ENCODE measurements around the gene RASL10A.

Gene RASL10A

DNA sequence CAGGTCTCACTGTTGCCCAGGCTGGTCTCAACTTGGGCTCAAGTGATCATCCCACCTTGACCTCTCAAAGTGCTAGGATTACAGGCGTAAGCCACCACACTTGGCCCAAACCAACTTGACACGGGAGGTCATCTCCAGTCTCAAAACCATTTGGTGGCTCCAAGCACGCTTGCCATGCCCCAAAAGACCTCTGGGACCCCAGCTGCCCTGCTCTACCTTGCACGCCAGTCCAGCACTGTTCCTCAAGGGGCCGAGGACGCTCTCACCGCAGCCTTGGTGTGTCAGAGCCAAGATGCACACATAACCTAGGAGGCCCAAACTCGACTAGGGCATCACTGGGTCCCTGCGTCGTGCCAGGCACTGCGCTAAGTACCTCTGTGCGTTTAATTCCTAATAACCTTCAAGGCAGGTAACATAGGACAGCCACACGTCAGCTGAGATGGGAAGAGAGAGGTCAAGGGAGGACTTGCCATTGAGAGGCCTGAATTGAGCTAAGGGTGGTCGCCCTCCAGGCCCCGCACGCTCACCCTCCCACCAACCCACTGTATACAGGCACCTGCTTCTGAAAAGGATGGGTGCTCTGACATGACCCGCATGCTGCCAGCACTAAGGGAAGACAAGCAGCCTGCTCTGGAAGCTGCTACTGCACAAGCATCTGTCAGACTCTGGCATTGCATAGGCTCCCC is 13.6 kb downstream of the RASL10A start:
- no peak for DNase-seq

- no peak for DNase-seq
Observed at GRCh38 chr22:29300807-29301601, 14.5 kb downstream of the RASL10A start.

DNA sequence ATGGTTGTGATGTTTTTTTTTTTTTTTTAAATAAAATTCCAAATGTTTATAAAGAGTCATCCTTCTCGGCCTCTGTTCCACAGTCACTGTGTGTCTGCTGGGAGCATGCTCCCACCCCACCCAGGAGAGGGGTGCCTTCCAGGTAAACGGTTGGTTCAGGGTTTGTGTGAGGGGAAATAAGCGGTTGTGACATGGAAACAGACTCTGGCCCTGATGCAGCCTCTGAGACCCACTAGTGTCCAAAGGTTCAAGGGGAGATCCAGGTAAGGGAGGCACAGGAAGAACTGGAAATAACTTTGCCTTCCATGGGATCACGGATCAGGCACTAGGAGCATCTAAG is 15.1 kb downstream of the RASL10A start:
- DNase-seq = no peak

GRCh38 chr22:29299136-29299900 is 16.2 kb downstream of the RASL10A start:
- no peak for DNase-seq

DNA sequence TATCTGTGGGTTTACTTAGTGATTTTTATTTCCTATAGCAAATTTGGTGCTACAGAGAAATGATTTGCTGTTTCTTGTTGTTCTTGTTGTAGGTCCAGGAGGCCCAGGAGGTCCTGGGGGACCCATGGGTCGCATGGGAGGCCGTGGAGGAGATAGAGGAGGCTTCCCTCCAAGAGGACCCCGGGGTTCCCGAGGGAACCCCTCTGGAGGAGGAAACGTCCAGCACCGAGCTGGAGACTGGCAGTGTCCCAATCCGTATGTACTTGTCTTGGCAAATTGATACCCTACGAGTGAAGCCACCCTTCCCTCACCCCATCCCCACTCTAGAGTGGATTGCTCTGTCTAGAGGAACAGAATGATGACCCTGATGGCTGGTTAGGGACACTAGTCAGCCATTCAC is 16.9 kb downstream of the RASL10A start:
- DNase-seq = no peak

DNA sequence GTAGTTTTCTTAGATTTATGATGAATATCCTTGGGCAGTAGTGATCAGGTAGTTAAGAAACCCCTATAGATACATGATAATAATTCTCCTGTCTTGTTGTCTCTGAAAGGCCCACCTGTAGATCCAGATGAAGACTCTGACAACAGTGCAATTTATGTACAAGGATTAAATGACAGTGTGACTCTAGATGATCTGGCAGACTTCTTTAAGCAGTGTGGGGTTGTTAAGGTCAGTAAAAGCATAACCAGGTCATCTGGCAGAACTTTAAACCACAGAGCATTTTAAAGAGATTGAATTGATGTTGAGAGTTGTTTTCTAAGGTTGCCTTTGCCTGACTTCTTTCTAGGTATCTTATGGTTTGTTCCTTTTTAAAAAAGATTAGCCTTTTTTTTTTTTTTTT is 23.1 kb downstream of the RASL10A start:
- no peak for DNase-seq

DNA sequence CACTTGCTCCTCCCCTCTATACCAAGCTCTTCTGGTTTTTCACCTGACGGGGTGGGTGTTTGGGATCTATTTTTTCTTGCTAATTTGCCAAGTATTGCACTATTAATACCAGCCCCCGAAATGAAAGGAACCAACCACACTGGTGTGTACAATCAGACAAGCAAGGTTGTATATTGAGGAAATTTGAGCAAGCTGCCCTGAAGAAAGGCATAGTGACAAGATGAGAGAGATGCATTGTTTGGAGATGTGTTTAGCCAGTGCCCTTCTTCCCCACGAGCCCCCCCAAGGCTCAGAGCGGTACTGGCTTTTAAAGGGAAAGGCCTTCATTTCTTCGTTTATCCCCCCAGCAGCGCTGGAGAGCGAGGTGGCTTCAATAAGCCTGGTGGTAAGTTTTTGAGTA is 24.3 kb downstream of the RASL10A start:
- DNase-seq = no peak

DNA sequence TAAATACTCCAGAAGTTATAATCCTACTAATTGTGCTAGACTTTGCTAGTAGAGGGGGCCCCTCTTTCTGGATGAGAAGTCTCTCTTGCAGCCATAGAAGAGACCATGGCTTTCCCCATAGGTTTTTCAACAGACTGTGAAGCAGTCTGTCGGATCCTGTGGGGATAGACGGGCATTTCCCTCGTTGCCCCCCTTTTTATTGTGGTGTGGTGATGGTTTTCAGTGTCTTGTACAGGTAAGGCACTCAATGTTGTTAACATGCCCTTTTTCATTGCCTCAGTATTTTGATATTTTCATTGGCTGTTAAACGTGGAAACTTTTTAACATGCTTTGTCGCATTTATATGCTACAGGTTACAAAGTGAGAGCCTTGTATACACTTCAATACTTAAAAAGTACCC is 25.4 kb downstream of the RASL10A start:
- no peak for DNase-seq

DNA sequence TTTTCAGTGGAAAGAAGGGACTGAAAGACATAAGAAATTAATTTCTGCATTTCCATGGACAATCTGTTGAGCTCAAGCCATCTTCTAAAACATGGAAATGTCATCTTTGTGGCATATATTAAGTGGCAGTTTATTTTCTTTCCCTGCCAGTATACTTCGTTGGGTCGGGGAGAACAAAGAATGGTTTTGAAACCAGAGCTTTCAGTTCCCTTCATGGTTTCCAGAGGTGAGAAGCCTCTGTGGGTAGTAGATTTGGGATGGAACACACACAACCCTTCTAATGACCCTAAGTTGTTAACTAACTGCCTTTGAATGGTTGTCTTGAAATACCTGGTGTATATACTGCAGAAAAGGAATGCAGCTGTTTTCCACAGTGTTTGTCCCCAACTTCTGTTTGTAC is 26.7 kb downstream of the RASL10A start:
- DNase-seq = no peak

DNA sequence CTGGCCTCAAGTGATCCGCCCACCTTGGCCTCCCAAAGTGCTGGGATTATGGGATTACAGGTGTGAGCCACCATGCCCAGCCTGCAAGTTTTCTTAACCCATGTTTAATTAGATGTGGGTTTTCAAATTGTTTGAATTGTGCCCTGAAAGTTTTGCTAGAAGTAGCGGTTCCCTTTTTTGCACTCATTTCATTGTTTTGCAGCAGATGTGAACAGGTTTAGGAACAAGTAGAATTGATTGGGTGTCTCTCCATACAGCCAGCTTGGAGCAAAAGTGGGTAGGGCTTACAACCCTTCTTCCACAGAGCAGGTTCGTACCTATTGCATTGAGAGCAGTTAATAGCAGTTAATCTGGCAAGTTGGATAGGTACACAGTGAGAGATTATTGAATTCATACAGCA is 31.3 kb downstream of the RASL10A start:
- no peak for DNase-seq

- no peak for DNase-seq
Observed at GRCh38 chr22:29277927-29278326, 37.6 kb downstream of the RASL10A start.

- no peak for DNase-seq
Observed at GRCh38 chr22:29275819-29276565, 39.5 kb downstream of the RASL10A start.

GRCh38 chr22:29275167-29275566 is 40.3 kb downstream of the RASL10A start:
- no peak for DNase-seq

DNA sequence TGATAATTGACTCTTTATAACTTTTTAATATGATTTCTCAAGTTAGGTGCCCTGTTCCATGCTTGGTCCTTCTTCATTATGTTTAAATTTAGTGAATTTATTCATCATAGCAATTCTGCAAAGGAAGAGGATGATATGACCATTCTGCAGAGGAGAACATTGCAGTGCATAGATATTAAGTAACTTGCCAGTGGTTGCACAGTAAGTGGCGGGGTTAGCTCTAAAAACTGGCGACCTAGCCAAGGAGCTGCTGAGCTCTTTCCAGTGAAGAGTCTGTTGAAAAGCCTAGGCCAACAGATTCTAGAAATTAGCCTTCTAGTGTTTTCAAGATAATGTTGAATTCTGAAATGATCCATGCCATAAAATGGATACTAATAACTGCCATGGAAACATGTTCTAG is 42.9 kb downstream of the RASL10A start:
- DNase-seq = no peak

GRCh38 chr22:29270475-29271271 is 44.8 kb downstream of the RASL10A start:
- no peak for DNase-seq

GRCh38 chr22:29269731-29270474 is 45.6 kb downstream of the RASL10A start:
- DNase-seq = no peak

- no peak for DNase-seq
Observed at GRCh38 chr22:29269230-29269604, 46.3 kb downstream of the RASL10A start.

DNA sequence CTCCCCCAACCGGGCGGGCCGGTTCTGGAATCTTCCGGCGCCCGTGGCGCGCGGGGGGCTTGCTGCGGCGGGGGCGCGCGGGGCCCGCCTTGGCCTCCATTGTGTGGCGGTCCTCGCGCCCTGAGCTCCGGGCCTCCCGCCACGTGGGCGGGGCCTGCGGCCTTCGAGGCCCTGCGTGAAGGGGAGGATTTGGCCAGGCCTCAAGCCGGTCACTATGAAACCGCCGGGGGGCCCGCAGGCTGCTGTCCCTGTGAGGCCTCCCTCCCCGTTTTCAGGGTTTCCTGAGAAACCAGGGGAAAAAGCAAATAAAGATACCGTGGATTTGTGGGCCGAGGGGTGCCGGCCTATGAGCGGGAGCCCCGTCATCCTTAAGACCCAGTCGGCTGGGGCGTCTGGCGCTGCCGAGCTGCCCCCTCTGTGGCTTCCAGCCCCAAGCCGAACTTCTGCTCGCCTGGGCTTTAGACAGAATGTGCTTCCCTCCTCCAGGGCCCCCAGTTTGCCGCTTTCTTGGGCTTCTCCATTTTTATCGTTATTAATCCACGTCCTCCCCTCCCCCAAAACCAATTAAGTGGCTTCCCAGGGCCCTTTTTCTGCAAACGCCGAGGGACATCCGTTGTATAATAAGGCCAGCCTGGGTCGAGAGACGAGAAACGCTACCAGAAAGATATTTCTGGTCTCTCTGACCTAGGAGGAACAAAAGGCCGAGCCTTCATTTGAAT is 46.8 kb downstream of the RASL10A start:
- no peak for DNase-seq

- DNase-seq = peak; percentile 75
Observed at GRCh38 chr22:29267858-29268510, 47.5 kb downstream of the RASL10A start, which contains the start of the genes EWSR1 and RHBDD3. Gene EWSR1 (plus strand): TSS chr22:29268268. CDS start chr22:29268337, 69 bp downstream. Gene RHBDD3 (minus strand): TSS chr22:29267981. CDS start chr22:29265626, 2,355 bp downstream.

GRCh38 chr22:29267462-29267857 is 48.0 kb downstream of the RASL10A start:
- DNase-seq = no peak
